Putamen (tissue), 1 donor: Measurements from ENCODE around the gene SNAI1.

Experiments
- DNase-seq: peaks from one replicate; pipeline ENCODE4 v3.0.0-alpha.2; 2016; ENCODE audit warnings: low spot score

The SNAI1 gene

GRCh38 chr20:50037575-50037974 is 54.8 kb downstream of the SNAI1 start:
- no peak for DNase-seq

GRCh38 chr20:50038169-50038568 is 55.4 kb downstream of the SNAI1 start:
- no peak for DNase-seq
